ENCODE measurements around the gene RPL29. TPM values are rescaled to one million over a fixed set of nuclear protein-coding genes. Genes with fewer than 3 reads are reported as not detected.
"Not testable (repeated sequence)": the region's sequence is repeated elsewhere in the genome, so short reads cannot be mapped to it uniquely, and the experiment has no call there.

RPL29 gene
- 1,880 TPM for polyA plus RNA-seq (2012; ENCODE audit: insufficient read depth, insufficient read length, low read depth)

DNA sequence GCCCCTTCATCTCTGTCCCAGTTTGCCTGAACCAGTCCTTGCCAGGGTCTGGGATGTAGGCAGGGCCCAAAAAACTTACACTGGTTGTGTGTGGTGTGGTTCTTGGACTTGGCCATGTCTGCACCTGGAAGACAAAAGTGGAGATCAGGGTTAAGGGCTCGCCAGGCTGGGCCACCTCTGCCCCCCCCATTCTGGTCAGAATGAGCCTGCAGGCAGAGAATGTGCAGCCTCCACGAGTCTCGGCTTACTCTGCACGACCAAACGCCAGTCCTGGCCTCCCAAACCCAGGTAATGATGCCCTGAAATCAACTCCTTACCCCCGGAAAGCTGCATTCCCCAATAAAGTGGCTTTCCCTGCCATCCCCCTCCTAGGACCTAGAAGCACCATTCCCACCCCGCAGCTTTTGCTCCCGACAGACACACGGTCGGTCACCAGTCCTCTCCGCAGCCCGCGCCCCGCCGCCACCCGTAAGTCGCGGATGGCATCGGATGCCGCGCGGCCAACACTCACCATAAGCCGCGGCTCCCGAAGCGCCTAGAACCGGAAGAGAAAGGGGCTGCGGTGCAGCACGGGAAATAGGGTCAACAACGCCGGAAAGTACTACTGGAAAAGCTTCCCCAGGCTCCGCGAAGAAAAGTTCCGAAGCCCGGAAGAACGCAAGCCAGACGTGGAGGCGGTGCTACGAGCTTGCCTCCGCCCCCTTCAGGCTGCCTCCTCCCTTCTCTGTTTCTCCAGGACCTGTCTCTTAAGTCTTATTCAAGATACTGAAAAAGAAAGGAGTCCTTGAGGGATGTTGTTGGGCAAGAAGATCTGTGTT, at the start of gene RPL29:
RPL29 (minus strand) TSS at position 550 of the 818 bp plus-strand sequence; CDS start at position 116, 434 bp downstream.
- TF ChIP-seq CTCF (IDR thresholded peaks at IDR 0.05; ENCODE audit: low read depth, low read length), result peak; percentile 24
- peak; percentile 81 for DNase-seq
- Histone ChIP-seq H3K9me3 (no peaks in the 10 kb centered on the region), H3K4me1 (peaks cover 5% of the 10 kb centered on the region; the same call in 1 of the 2 replicates), H3K4me3 (ENCODE audit: low read depth, low read length) (peak within 1 kb of the TSS; percentile 97), H3K36me3 (peaks cover 40% of the 10 kb centered on the region), H3K27me3 (no peaks in the 10 kb centered on the region)

- TF ChIP-seq CTCF (IDR thresholded peaks at IDR 0.05; ENCODE audit: low read depth, low read length), result no peak
- Histone ChIP-seq H3K36me3 (peaks cover 11% of the 10 kb centered on the region), H3K4me1 (peaks cover 37% of the 10 kb centered on the region), H3K4me3 (ENCODE audit: low read depth, low read length) (no peak overlapping the region), H3K27me3 (no peaks in the 10 kb centered on the region), H3K9me3 (no peaks in the 10 kb centered on the region)
- DNase-seq, result no peak
Measured at GRCh38 chr3:52044869-52045619, 49.3 kb upstream of the RPL29 start.

DNA sequence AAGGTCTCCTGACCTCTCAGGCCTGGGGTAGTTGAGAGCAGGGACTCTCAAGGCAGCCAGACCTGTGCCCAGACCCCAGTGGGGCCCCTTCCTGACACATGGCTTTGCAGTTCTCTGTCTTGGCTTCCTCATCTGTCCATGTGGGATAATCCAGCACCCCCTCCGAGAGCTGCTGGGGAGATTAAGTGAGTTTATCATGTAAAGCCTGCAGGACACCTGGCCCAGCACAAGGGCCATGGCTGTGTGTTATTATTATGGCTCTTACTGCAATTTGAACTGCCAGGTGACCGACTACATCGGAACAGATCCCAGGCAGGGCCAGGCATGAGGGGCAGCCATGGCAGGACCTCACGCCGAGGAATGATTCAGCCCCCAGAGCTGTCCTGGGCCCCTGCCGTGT, 48.1 kb upstream of the RPL29 start:
- Histone ChIP-seq H3K4me3 (ENCODE audit: low read depth, low read length) (no peak overlapping the region), H3K9me3 (no peaks in the 10 kb centered on the region), H3K4me1 (peaks cover 34% of the 10 kb centered on the region), H3K27me3 (no peaks in the 10 kb centered on the region), H3K36me3 (no peaks in the 10 kb centered on the region)
- no peak for TF ChIP-seq CTCF (IDR thresholded peaks at IDR 0.05; ENCODE audit: low read depth, low read length)
- DNase-seq, result no peak

- H3K4me3 ChIP-seq (ENCODE audit: low read depth, low read length); H3K27me3 ChIP-seq; H3K36me3 ChIP-seq; H3K9me3 ChIP-seq; DNase-seq: not testable (repeated sequence)
- H3K4me1 ChIP-seq, result peaks cover 31% of the 10 kb centered on the region
Measured at GRCh38 chr3:52043039-52043438, 47.3 kb upstream of the RPL29 start.

DNA sequence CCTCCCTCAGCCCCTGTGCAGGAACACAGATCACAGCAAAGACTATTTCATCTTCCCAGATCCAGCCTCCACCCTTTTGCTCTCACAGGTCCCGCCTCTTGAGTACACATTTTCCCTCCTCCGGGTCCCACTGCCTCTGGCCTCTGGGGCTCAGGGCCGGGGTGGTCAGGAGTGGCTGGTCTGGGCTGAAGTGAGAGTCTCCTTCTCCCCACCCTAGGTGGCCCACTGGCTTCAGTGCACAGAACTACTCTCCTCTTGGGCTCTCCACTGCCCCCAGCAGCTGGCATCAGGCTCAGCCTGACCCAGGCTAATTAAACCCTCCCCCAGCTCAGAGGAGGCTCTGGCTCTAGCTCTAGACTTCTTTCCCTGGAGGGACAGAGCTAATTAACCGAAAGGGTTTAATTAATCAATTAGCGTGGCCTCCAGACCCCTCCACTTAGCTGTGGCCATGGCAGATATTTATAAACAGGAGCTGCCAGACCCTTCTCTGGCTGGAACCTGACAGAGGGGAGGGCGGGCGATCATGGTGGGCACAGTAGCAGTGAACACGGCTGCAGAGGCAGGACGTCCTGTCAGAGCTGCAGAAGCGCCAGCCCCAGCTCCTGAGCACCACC, 45.5 kb upstream of the RPL29 start:
- H3K4me1 ChIP-seq, result peaks cover 19% of the 10 kb centered on the region
- H3K4me3 ChIP-seq (ENCODE audit: low read depth, low read length), result no peak overlapping the region
- H3K36me3 ChIP-seq, result no peaks in the 10 kb centered on the region
- no peaks in the 10 kb centered on the region for H3K9me3 ChIP-seq
- TF ChIP-seq CTCF (IDR thresholded peaks at IDR 0.05; ENCODE audit: low read depth, low read length), result peak; percentile 54
- DNase-seq, result peak; percentile 69
- no peaks in the 10 kb centered on the region for H3K27me3 ChIP-seq

DNA sequence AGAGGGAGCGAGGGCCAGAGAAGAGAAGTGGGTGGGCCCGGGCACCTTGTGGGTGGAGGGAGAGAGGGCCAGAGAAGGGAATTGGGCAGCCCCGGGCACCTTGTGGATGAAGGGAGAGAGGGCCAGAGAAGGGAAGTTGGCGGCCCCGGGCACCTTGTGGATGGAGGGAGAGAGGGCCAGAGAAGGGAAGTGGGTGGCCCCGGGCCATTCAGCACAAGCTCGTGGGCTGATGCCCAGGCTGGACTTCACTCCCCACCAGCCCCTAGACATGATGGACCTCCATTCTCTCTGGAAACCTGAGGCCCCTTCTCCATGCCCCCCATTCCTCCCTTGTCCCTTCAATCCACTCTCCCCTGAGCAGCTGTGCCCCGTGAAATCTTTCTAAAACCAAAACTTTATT, 44.9 kb upstream of the RPL29 start:
- H3K4me1 ChIP-seq, result peaks cover 15% of the 10 kb centered on the region
- no peak for DNase-seq
- H3K4me3 ChIP-seq (ENCODE audit: low read depth, low read length), result no peak overlapping the region

More for the DNA sequence above, 44.9 kb upstream of the RPL29 start:
- no peak for TF ChIP-seq CTCF (IDR thresholded peaks at IDR 0.05; ENCODE audit: low read depth, low read length)
- no peaks in the 10 kb centered on the region for H3K27me3 ChIP-seq
- no peaks in the 10 kb centered on the region for H3K36me3 ChIP-seq
- H3K9me3 ChIP-seq, result no peaks in the 10 kb centered on the region
